Mesenchymal stem cell (in vitro differentiated cells and primary cell): ENCODE measurements around the gene DLGAP5.

Source experiments
- DNase-seq: peaks from one replicate; pipeline ENCODE4 v3.0.0-alpha.2; 2013
- H2AFZ ChIP-seq: one replicate; pipeline ENCODE4 v1.6.1; 2013; ENCODE audit warnings: low read depth, mild to moderate bottlenecking, control low read depth, inconsistent platforms, low read length, moderate library complexity
- H2AK5ac ChIP-seq: 2 replicates; pipeline ENCODE4 v1.6.1; 2013; ENCODE audit warnings: low read length, moderate library complexity, mild to moderate bottlenecking, inconsistent platforms; ENCODE audit not compliant: severe bottlenecking
- H2BK120ac ChIP-seq: one replicate; pipeline ENCODE4 v1.6.1; 2013; ENCODE audit warnings: low read depth, mild to moderate bottlenecking, inconsistent platforms, low read length, moderate library complexity
- H2BK12ac ChIP-seq, 2 experiments: one replicate each; pipeline ENCODE4 v1.6.1; 2013; ENCODE audit warnings: inconsistent platforms in 2 of 2, low read length in 2 of 2, mild to moderate bottlenecking in 2 of 2, moderate library complexity in 2 of 2, control low read depth in 1 of 2
- H2BK15ac ChIP-seq: one replicate; pipeline ENCODE4 v1.6.1; 2013; ENCODE audit warnings: mild to moderate bottlenecking, low read depth, inconsistent platforms; ENCODE audit not compliant: poor library complexity, severe bottlenecking
- H2BK5ac ChIP-seq: 2 replicates; pipeline ENCODE4 v1.6.1; 2013; ENCODE audit warnings: low read depth, mild to moderate bottlenecking, low read length, control low read depth, inconsistent platforms; ENCODE audit not compliant: poor library complexity, severe bottlenecking
- H3K14ac ChIP-seq, 2 experiments: one replicate each; pipeline ENCODE4 v1.6.1; 2013; ENCODE audit warnings: inconsistent platforms in 2 of 2, low read length in 2 of 2, control low read depth in 1 of 2, mild to moderate bottlenecking in 1 of 2, moderate library complexity in 1 of 2
- H3K18ac ChIP-seq, 2 experiments: one replicate each; pipeline ENCODE4 v1.6.1; 2013; ENCODE audit warnings: inconsistent platforms in 2 of 2, low read length in 2 of 2, control low read depth in 1 of 2, low read depth in 1 of 2, mild to moderate bottlenecking in 1 of 2
- H3K23ac ChIP-seq, 2 experiments: one replicate each; pipeline ENCODE4 v1.6.1; 2013; ENCODE audit warnings: inconsistent platforms in 2 of 2, low read length in 2 of 2, mild to moderate bottlenecking in 2 of 2, moderate library complexity in 2 of 2, control low read depth in 1 of 2
- H3K27ac ChIP-seq: 2 replicates; pipeline ENCODE4 v1.5.1; 2013; ENCODE audit warnings: mild to moderate bottlenecking, moderate library complexity, low read length, control low read depth, inconsistent platforms; ENCODE audit not compliant: poor library complexity, severe bottlenecking
- H3K27me3 ChIP-seq, 2 experiments: 2 replicates each; pipeline versions ENCODE4 v1.6.1 to v1.7.0; 2013; ENCODE audit warnings: low read length in 2 of 2, mild to moderate bottlenecking in 2 of 2, moderate library complexity in 2 of 2, control low read depth in 1 of 2, inconsistent platforms in 1 of 2; ENCODE audit not compliant: control insufficient read depth in 1 of 2, insufficient read depth in 1 of 2
- H3K36me3 ChIP-seq, 2 experiments: 2 replicates each; pipeline versions ENCODE4 v1.6.1 to v1.7.0; 2013; ENCODE audit warnings: low read length in 2 of 2, control low read depth in 1 of 2, inconsistent platforms in 1 of 2, low read depth in 1 of 2, mild to moderate bottlenecking in 1 of 2; ENCODE audit not compliant: insufficient read depth in 2 of 2, control insufficient read depth in 1 of 2
- H3K4ac ChIP-seq, 2 experiments: one replicate each; pipeline ENCODE4 v1.6.1; 2013; ENCODE audit warnings: inconsistent platforms in 2 of 2, low read length in 2 of 2, mild to moderate bottlenecking in 2 of 2, moderate library complexity in 2 of 2, control low read depth in 1 of 2, low read depth in 1 of 2
- H3K4me1 ChIP-seq: 2 replicates; pipeline ENCODE4 v1.6.1; 2013; ENCODE audit warnings: low read depth, low read length, control low read depth; ENCODE audit not compliant: control insufficient read depth, insufficient read depth
- H3K4me2 ChIP-seq: 2 replicates; pipeline ENCODE4 v1.6.1; 2013; ENCODE audit warnings: low read length, mild to moderate bottlenecking, inconsistent platforms; ENCODE audit not compliant: poor library complexity, severe bottlenecking
- H3K4me3 ChIP-seq, 2 experiments: 2 replicates each; pipeline versions ENCODE4 v1.5.1 to v1.7.0; 2013; ENCODE audit warnings: low read length in 2 of 2, mild to moderate bottlenecking in 2 of 2, control low read depth in 1 of 2, low read depth in 1 of 2; ENCODE audit not compliant: insufficient read depth in 1 of 2
- H3K79me1 ChIP-seq: replicated peaks from 2 replicates; pipeline ENCODE4 v1.6.1; 2013; ENCODE audit warnings: mild to moderate bottlenecking, control low read depth, low read length, inconsistent platforms; ENCODE audit not compliant: poor library complexity, severe bottlenecking
- H3K9ac ChIP-seq: 2 replicates; pipeline ENCODE4 v1.7.0; 2013; ENCODE audit warnings: mild to moderate bottlenecking, low read length, moderate library complexity
- H3K9me3 ChIP-seq: 2 replicates; pipeline ENCODE4 v1.7.0; 2013; ENCODE audit warnings: mild to moderate bottlenecking, low read length; ENCODE audit not compliant: control insufficient read depth
- H4K8ac ChIP-seq: one replicate; pipeline ENCODE4 v1.6.1; 2013; ENCODE audit warnings: inconsistent platforms, mild to moderate bottlenecking, low read length, moderate library complexity
- H4K91ac ChIP-seq: one replicate; pipeline ENCODE4 v1.6.1; 2013; ENCODE audit warnings: mild to moderate bottlenecking, low read length, inconsistent platforms
- WGBS: methylation state at CpG from one replicate; pipeline ENCODE4 v1.1.7; 2013; ENCODE audit warnings: mixed read lengths; 5-methylcytosine and 5-hydroxymethylcytosine counted together

The DLGAP5 gene

DNA sequence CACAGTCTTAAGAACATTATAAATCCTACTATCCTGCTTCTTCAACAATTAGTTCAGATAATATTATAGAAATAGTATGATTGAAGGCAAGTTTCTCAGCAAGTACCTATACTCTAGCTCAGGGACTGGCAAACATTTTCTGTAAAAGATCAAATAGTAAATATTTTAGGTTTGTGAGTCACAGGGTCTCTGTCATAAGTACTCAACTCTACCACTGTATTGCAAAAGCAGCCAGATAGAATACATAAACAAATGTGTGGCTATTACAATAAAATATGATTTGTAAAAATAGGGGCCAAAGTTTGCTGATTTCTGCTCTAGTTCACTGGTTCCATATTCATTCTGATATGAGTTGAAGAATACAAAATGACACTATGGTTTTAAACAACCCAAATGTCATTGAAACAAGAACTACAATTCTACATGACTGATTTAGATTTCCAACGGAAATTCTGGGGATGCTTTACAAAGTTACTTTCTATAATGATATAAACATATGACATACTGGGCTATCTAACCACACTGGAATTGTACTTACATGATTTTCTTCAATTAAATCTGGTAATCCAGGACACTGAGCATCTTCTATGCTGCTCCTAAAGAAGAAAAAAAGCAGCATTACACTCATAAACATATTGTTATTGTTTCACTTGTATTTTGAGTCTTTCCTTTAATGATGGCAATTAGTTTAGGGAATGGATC lies 39.2 kb downstream of the DLGAP5 start:
- no peaks in the 10 kb centered on the region for H3K9me3 ChIP-seq
- no peak overlapping the region for H2BK12ac ChIP-seq
- no peak overlapping the region for H3K23ac ChIP-seq
- H4K91ac ChIP-seq, result no peak overlapping the region
- H2AK5ac ChIP-seq, result no peak overlapping the region
- WGBS, result no CpG with 5 or more reads among the region's 1 CpG
- no peak overlapping the region for H3K27ac ChIP-seq
- H3K14ac ChIP-seq, result no peak overlapping the region
- H3K9ac ChIP-seq, result peak overlapping the region; percentile 44
- DNase-seq, result peak; percentile 60
- no peak overlapping the region for H3K18ac ChIP-seq
- H3K79me1 ChIP-seq, result no peaks in the 10 kb centered on the region
- H2AFZ ChIP-seq, result no peak overlapping the region
- H3K36me3 ChIP-seq, result peaks cover 0 to 20% of the 10 kb centered on the region in 2 experiments
- H2BK5ac ChIP-seq, result no peak overlapping the region
- no peak overlapping the region for H3K4me2 ChIP-seq
- no peak overlapping the region for H3K4me3 ChIP-seq
- no peak overlapping the region for H3K4ac ChIP-seq
- no peak overlapping the region for H2BK15ac ChIP-seq
- H3K27me3 ChIP-seq, result no peaks in the 10 kb centered on the region
- no peak overlapping the region for H2BK120ac ChIP-seq
- H3K4me1 ChIP-seq, result no peaks in the 10 kb centered on the region
- H4K8ac ChIP-seq, result no peak overlapping the region

- no peak overlapping the region for H4K91ac ChIP-seq
- DNase-seq, result no peak
- H2BK15ac ChIP-seq, result no peak overlapping the region
- no peak overlapping the region for H2AK5ac ChIP-seq
- no peak overlapping the region for H2BK5ac ChIP-seq
- no peak overlapping the region for H3K14ac ChIP-seq
- H3K36me3 ChIP-seq, result peaks cover 0 to 26% of the 10 kb centered on the region in 2 experiments
- H3K23ac ChIP-seq, result no peak overlapping the region
- no peak overlapping the region for H2AFZ ChIP-seq
- no peak overlapping the region for H3K27ac ChIP-seq
- H4K8ac ChIP-seq, result no peak overlapping the region
- no CpG with 5 or more reads among the region's 1 CpG for WGBS
- no peaks in the 10 kb centered on the region for H3K4me1 ChIP-seq
- H3K9ac ChIP-seq, result peak overlapping the region; percentile 44
- H3K4me3 ChIP-seq, result no peak overlapping the region
- H3K4ac ChIP-seq, result no peak overlapping the region
- H3K27me3 ChIP-seq, result no peaks in the 10 kb centered on the region
- no peak overlapping the region for H2BK12ac ChIP-seq
- no peak overlapping the region for H2BK120ac ChIP-seq
- H3K18ac ChIP-seq, result no peak overlapping the region
- H3K79me1 ChIP-seq, result no peaks in the 10 kb centered on the region
- H3K4me2 ChIP-seq, result no peak overlapping the region
- no peaks in the 10 kb centered on the region for H3K9me3 ChIP-seq
Observed at GRCh38 chr14:55151601-55152000, 39.8 kb downstream of the DLGAP5 start.

DNA sequence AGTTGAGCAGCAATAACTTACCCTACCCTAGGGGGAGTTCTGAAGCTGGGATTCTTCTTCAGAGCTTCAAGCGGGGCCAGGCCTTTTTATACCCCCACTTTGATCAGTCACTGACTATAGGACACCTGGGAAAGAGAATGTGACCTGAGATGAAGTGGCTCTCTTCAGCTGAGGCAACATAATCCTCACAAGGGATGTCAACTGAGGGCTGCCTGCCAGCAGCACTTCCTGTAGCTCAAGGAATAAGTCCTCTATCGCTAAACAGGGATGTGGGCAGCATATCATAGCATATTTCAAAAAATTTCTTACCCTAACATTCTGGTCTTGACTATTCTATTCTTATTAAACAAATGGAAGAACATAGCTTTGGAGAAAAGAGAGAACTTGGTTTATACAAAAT lies 45.0 kb downstream of the DLGAP5 start:
- Histone ChIP-seq H3K18ac (peak overlapping the region in 1 of 2 experiments; percentile 40), H3K36me3 (peaks cover 9 to 75% of the 10 kb centered on the region in 2 experiments), H2BK120ac (no peak overlapping the region), H3K4me2 (no peak overlapping the region), H3K4me3 (no peak overlapping the region), H4K8ac (no peak overlapping the region), H2BK15ac (no peak overlapping the region), H2BK12ac (no peak overlapping the region), H3K79me1 (peaks cover 2% of the 10 kb centered on the region), H3K4me1 (no peaks in the 10 kb centered on the region), H3K4ac (no peak overlapping the region), H2AK5ac (no peak overlapping the region), H2BK5ac (no peak overlapping the region), H2AFZ (no peak overlapping the region), H3K27me3 (no peaks in the 10 kb centered on the region), H4K91ac (no peak overlapping the region), H3K27ac (no peak overlapping the region), H3K23ac (no peak overlapping the region), H3K9ac (peak overlapping the region; percentile 18), H3K14ac (no peak overlapping the region), H3K9me3 (no peaks in the 10 kb centered on the region)
- DNase-seq, result no peak
- 100% methylated on average over 2 of the region's 2 CpGs for WGBS

DNA sequence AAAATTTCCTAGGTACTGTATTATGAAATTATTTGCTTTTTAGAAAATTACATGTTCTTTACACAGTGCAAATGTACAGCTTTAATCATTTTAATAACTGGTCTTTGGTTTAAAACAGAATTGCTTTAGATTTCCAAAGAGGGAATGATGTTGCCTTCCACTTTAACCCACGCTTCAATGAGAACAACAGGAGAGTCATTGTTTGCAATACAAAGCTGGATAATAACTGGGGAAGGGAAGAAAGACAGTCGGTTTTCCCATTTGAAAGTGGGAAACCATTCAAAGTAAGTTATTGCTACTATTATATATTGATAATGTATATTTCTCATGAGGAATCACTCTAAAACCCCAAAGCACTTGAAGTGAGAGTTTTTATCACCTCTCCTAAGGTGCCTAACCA lies 48.9 kb downstream of the DLGAP5 start:
- H3K18ac ChIP-seq, result no peak overlapping the region
- peaks cover 14% of the 10 kb centered on the region for H3K79me1 ChIP-seq
- H4K91ac ChIP-seq, result no peak overlapping the region
- no peaks in the 10 kb centered on the region for H3K27me3 ChIP-seq
- H3K9ac ChIP-seq, result no peak overlapping the region
- H3K36me3 ChIP-seq, result peaks cover 19 to 100% of the 10 kb centered on the region in 2 experiments
- 100% methylated on average over 1 of the region's 2 CpGs for WGBS
- no peak overlapping the region for H3K23ac ChIP-seq
- no peak overlapping the region for H3K4ac ChIP-seq
- no peak overlapping the region for H3K4me2 ChIP-seq
- no peak overlapping the region for H3K14ac ChIP-seq
- H2BK15ac ChIP-seq, result no peak overlapping the region
- no peaks in the 10 kb centered on the region for H3K9me3 ChIP-seq
- no peak overlapping the region for H2BK12ac ChIP-seq
- no peak overlapping the region for H4K8ac ChIP-seq
- H2BK120ac ChIP-seq, result no peak overlapping the region
- H2AFZ ChIP-seq, result no peak overlapping the region
- no peak overlapping the region for H3K27ac ChIP-seq
- no peak overlapping the region for H2BK5ac ChIP-seq
- H3K4me3 ChIP-seq, result no peak overlapping the region
- no peak overlapping the region for H2AK5ac ChIP-seq
- DNase-seq, result no peak
- H3K4me1 ChIP-seq, result no peaks in the 10 kb centered on the region
